PC-9 (cell line): Measurements from ENCODE around the gene SDK2. TPM values are rescaled to one million over a fixed set of nuclear protein-coding genes. Genes with fewer than 3 reads are reported as not detected.

ENCODE experiments used
- BruUV-seq: library from RNA; stranded (reverse); fragments of 400-500 nt; replicated peaks from 2 replicates; lab custom pipeline; 2021; lab: Mats Ljungman, UMichigan
- CTCF ChIA-PET: fragments of 300-600 bp; sonication (Branson Sonifier 250); formaldehyde crosslinking; loops from one replicate; lab custom pipeline; 2022; ENCODE audit warnings: antibody characterized with exemption; lab: Charles Lee
- POLR2A ChIA-PET: fragments of 300-600 bp; sonication (Branson Sonifier 250); formaldehyde crosslinking; loops from one replicate; lab custom pipeline; 2022; ENCODE audit warnings: antibody characterized with exemption; ENCODE audit not compliant: unreplicated experiment; lab: Charles Lee
- DNase-seq, 2 experiments: peaks; one replicate each; pipeline versions ENCODE4 v3.0.0 to v3.0.0-alpha.2; 2015 to 2022; ENCODE audit warnings: mixed read lengths in 1 of 2
- H2AFZ ChIP-seq: fragments of 200-600 bp; sonication (generic); 2 replicates; pipeline ENCODE4 v1.8.1; 2017; ENCODE audit warnings: antibody characterized with exemption
- H3F3A ChIP-seq: fragments of 200-600 bp; sonication (generic); 2 replicates; pipeline ENCODE4 v1.8.1; 2017; ENCODE audit warnings: antibody characterized with exemption, mild to moderate bottlenecking, low read depth; ENCODE audit not compliant: insufficient read depth
- H3K27ac ChIP-seq: fragments of 200-600 bp; sonication (generic); 2 replicates; pipeline ENCODE4 v1.6.1; 2016; ENCODE audit warnings: mixed run types
- H3K27me3 ChIP-seq: fragments of 200-600 bp; sonication (generic); 2 replicates; pipeline ENCODE4 v1.6.1; 2016; ENCODE audit warnings: low read depth, mixed run types; ENCODE audit not compliant: insufficient read depth
- H3K36me3 ChIP-seq: fragments of 200-600 bp; sonication (generic); 2 replicates; pipeline ENCODE4 v1.6.1; 2016; ENCODE audit warnings: low read depth, mixed run types
- H3K4me1 ChIP-seq: fragments of 200-600 bp; sonication (generic); replicated peaks from 2 replicates; pipeline ENCODE4 v1.6.1; 2016; ENCODE audit warnings: mixed run types; ENCODE audit not compliant: insufficient read depth
- H3K4me2 ChIP-seq: fragments of 200-600 bp; sonication (generic); 2 replicates; pipeline ENCODE4 v1.6.1; 2017; ENCODE audit warnings: mixed run types
- H3K4me3 ChIP-seq: fragments of 200-600 bp; sonication (generic); 2 replicates; pipeline ENCODE4 v1.6.1; 2016; ENCODE audit warnings: mixed run types
- H3K79me2 ChIP-seq: fragments of 200-600 bp; sonication (generic); 2 replicates; pipeline ENCODE4 v1.6.1; 2017; ENCODE audit warnings: low read depth, mixed run types
- H3K9me2 ChIP-seq: fragments of 200-600 bp; sonication (generic); 2 replicates; pipeline ENCODE4 v1.8.1; 2017; ENCODE audit warnings: mild to moderate bottlenecking; ENCODE audit not compliant: insufficient read depth
- H3K9me3 ChIP-seq: fragments of 200-600 bp; sonication (generic); 2 replicates; pipeline ENCODE4 v1.8.1; 2016; ENCODE audit warnings: low read depth; ENCODE audit not compliant: insufficient read depth
- H4K20me1 ChIP-seq: fragments of 200-600 bp; sonication (generic); 2 replicates; pipeline ENCODE4 v1.8.1; 2017; ENCODE audit not compliant: insufficient read depth
- CTCF ChIP-seq: fragments of 200-600 bp; sonication (generic); conservative IDR thresholded peaks from 2 replicates; pipeline ENCODE4 v1.6.1; 2017; ENCODE audit warnings: mixed run types, antibody characterized with exemption, mild to moderate bottlenecking, moderate library complexity
- EZH2 ChIP-seq: fragments of 200-600 bp; sonication (generic); IDR thresholded peaks from 2 replicates; pipeline ENCODE4 v1.8.0; 2017; ENCODE audit warnings: antibody characterized with exemption, low read depth
- intact Hi-C: fragments of 100-400 bp; cut with micrococcal nuclease; formaldehyde crosslinking; loops from one replicate; pipeline ENCODE4 v1.10.0; 2022; ENCODE audit not compliant: unreplicated experiment
- total RNA-seq: library from RNA; stranded (reverse); gene quantifications from 2 replicates; pipeline ENCODE4 v1.2.3, GENCODE V29; 2021

The SDK2 gene
- total RNA-seq, 1 experiment from 2014 or later: 0.04 TPM

GRCh38 chr17:73432624-73433190, 211.5 kb downstream of the SDK2 start:
- TF ChIP-seq EZH2 (no peak), CTCF (no peak)
- CTCF ChIA-PET: no interaction called here
- Histone ChIP-seq H2AFZ (no peak overlapping the region), H3F3A (no peaks in the 10 kb centered on the region), H3K36me3 (no peaks in the 10 kb centered on the region), H3K4me2 (no peak overlapping the region), H3K9me3 (no peaks in the 10 kb centered on the region), H4K20me1 (no peaks in the 10 kb centered on the region), H3K4me1 (no peaks in the 10 kb centered on the region), H3K27ac (no peak overlapping the region), H3K9me2 (no peaks in the 10 kb centered on the region), H3K27me3 (peaks cover 98% of the 10 kb centered on the region), H3K79me2 (no peaks in the 10 kb centered on the region), H3K4me3 (no peak overlapping the region)
- intact Hi-C loops: no loop called here
- POLR2A ChIA-PET: no interaction called here
- BruUV-seq: no TSS peak
- no peak for DNase-seq

- Histone ChIP-seq H3K9me3 (no peaks in the 10 kb centered on the region), H3F3A (no peaks in the 10 kb centered on the region), H3K4me2 (no peak overlapping the region), H3K36me3 (no peaks in the 10 kb centered on the region), H3K27me3 (peaks cover 98% of the 10 kb centered on the region), H3K27ac (no peak overlapping the region), H3K4me1 (no peaks in the 10 kb centered on the region), H3K79me2 (no peaks in the 10 kb centered on the region), H4K20me1 (no peaks in the 10 kb centered on the region), H3K4me3 (no peak overlapping the region), H3K9me2 (no peaks in the 10 kb centered on the region), H2AFZ (no peak overlapping the region)
- TF ChIP-seq CTCF: no peak
- no peak for TF ChIP-seq EZH2
- no TSS peak for BruUV-seq
- ChIA-PET POLR2A (interaction anchor here (0.7 kb wide), 1 partner anchor 814 kb away, joined by 3 read pairs; no protein-coding TSS in a partner anchor), CTCF (no interaction called here)
- no peak for DNase-seq
- intact Hi-C loops: no loop called here
Observed at GRCh38 chr17:73431401-73432205, 212.6 kb downstream of the SDK2 start.

- Histone ChIP-seq H3K27ac (no peak overlapping the region), H4K20me1 (no peaks in the 10 kb centered on the region), H3K36me3 (no peaks in the 10 kb centered on the region), H2AFZ (no peak overlapping the region), H3K79me2 (no peaks in the 10 kb centered on the region), H3F3A (no peaks in the 10 kb centered on the region), H3K4me1 (no peaks in the 10 kb centered on the region), H3K9me2 (no peaks in the 10 kb centered on the region), H3K4me2 (no peak overlapping the region), H3K4me3 (no peak overlapping the region), H3K9me3 (no peaks in the 10 kb centered on the region), H3K27me3 (peaks cover 94% of the 10 kb centered on the region)
- CTCF ChIA-PET: no interaction called here
- POLR2A ChIA-PET: interaction anchor here (0.7 kb wide), 1 partner anchor 815 kb away, joined by 3 read pairs; no protein-coding TSS in a partner anchor
- BruUV-seq: no TSS peak
- TF ChIP-seq CTCF: no peak
- no peak for TF ChIP-seq EZH2
- no peak for DNase-seq
- intact Hi-C loops: no loop called here
Observed at GRCh38 chr17:73430848-73431247, 213.4 kb downstream of the SDK2 start.
